HG02588 (cell line): ENCODE data around the gene TOP2A.

ENCODE experiments used
- ATAC-seq: cut with Tn5 transposase; IDR thresholded peaks from one replicate; pipeline ENCODE4 v1.9.1; 2021; ENCODE audit warnings: mild to moderate bottlenecking, moderate library complexity; ENCODE audit not compliant: unreplicated experiment

The TOP2A gene

DNA sequence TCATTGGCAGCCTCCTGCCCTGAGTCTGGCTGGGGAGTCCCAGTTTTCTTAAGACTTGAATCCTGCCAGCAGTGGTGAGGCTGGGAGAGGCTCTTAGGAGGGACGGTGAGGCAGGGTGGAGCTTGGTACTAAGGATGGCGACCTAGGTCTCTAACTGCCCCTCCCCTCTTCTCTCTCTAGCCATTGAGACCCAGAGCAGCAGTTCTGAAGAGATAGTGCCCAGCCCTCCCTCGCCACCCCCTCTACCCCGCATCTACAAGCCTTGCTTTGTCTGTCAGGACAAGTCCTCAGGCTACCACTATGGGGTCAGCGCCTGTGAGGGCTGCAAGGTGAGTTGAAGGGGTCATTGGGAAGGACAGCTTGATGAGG lies 69.6 kb downstream of the TOP2A start:
- ATAC-seq = no peak

DNA sequence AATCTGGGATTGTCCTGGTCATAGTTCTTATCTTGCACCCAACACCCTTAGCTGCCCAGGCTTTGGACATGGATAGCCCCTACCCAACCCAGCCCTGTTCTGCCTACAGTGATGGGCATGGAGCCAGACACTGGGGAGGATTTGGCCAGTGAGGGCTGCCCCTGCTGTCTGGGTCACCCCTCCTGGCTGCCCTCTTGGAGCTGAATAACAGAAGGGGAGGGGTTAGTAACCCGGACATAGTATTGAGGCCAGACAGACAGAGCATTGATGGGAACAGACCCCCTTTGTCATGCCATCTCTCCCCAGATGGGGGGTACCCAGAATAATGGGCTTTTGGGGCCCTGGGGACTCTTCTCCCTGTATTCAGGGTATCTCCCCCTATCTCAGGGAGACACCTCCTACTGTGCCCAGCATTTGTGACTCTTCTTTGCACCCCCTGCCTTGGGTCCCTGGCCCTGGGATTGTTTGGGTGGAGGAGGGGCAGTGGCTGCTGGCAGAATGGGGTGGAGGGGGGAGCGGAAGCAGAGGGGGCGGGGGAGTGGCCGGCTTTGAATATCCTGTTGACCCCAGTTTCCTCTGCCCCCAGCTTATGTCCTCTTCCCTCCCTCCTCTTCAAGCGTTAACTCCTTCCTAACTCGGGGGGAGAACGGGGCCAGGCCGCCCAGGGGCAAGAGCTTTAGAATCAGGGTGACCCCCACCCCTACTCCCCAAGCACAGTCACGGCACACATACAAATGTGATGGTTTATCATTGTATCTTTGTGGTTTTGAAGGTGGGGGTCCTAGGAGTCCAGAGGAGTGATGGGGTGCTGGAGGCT lies 70.2 kb downstream of the TOP2A start:
- no peak for ATAC-seq

DNA sequence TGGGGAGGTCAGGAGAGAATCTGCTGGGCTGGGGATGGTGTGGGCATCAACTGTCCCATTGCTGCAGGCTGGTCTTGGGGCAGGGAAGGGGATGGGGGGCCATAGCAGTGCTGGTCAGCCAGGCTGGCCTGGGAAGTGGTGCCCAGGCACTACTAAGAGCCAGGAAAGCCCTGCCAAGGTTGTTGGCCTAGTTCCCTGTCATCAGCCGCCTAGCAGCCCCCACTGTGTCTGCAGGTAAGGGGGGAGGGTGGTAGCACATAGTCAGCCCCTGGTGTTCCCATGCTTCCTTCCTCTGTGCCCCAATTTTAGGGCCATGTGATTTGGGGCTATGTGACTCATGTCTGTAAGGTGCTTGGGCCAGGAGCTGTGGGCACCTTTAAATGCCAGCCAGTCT lies 70.9 kb downstream of the TOP2A start:
- ATAC-seq = no peak

DNA sequence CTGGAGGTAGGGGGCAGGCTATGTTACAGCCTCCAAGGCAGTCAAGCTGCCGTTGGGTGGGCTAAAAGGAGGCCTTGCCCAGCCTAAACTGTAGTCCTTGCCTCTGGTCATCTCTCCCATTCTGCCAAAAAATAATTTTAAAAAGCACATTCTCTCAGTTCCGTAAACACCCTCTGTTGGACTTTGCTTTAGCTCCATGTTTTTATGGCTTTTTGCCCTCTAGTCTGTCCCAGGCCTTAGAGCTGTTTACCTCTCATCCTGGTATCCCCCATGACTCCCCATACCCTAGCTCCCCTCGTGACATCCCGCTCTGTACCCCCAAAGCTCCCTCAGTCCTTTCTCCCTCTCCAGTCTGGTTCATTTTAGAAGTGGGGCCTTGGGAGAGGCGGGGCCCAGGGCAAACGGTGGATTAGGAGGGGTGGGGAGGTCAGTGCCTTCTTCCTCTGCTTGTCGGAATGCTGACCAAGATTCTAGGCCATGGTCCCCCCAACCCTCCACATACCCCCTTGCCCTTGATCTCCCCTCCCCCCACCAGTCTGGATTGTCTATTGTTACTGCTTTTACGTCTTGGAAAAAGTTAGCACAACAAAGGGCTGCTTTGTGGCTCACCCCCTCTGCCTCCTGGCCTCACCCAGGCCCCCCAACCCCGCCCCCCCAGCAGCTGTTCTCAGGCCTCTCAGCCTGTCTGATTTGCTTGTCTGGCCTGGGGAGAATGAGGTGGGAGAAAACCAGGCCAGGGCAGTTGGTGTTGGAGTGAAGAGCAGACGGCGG lies 71.5 kb downstream of the TOP2A start:
- no peak for ATAC-seq

DNA sequence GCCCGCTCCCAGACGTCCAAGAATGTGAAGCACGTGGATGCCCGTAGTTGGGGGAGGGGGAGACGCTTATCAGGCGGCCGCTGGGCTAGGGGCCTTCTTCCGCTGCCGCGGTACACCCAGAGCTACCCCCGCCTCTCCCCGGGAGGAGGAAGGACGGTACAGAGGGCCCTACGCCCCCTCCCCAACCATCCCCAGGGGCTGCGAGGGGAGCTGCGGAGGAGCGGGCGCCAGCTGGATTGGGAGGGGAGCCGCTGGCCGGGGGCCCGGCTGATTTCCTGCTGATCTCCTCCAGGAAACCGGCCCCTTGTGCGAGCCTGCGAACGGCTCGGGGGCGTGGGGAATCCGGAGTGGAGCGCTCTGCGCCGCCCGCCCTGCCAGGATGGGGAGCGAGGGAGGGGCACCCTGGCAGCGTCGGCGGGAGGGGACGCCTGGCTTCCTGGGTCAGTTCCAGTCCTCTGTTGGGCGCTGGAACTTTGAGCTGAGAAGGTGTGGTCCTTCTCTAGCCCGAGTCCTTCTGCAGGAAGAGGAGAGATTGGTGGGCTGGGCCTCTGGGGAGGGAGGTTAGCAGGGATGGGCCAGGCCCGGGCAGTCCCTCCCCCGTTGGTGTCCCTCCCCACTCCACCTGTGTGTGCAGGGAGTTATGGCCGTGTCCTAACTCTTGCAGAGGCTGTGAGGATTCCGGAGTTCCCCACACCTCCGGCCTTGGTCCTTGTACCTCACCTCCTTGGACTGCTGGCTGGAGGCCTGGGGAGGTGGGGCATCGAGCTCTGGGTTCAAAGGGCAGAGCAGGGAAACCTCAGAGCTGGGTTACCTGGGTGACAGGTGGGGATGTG lies 72.3 kb downstream of the TOP2A start:
- no peak for ATAC-seq

DNA sequence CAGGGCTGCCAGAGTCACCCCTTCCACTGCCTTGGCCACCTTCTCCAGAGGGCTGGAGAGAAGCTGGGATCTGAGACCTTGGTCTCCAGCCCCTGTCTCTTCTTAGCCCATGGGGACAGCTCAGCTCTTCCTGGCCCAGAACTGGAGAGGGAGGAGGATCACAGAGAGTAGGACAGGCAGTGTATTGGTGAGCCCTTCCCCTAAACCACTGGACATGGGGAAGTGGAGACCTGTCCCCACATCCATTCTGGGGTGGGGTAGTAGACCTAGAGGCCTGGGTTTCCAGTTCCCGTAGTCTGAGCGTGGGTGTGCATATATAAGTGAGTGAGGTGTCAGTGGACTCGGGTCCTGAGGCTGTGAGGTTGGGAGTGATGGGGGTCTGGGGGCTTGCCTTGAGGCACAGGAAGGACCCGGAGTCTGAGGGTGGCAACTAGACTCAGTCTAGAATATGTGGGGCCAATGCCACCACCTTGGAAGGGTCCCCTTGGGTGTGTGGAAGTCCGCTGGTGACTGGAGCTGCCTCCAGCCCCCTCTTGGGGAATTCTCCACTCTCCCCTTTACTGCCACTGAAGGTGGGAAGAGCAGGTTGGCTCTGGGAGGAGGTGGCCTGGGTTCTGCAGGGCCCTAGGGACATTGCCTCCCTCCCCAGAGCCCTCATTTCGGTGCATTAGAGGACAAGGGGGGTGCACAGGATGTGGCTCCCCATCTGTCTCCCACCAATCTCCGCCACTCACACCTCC lies 73.1 kb downstream of the TOP2A start:
- ATAC-seq = no peak

DNA sequence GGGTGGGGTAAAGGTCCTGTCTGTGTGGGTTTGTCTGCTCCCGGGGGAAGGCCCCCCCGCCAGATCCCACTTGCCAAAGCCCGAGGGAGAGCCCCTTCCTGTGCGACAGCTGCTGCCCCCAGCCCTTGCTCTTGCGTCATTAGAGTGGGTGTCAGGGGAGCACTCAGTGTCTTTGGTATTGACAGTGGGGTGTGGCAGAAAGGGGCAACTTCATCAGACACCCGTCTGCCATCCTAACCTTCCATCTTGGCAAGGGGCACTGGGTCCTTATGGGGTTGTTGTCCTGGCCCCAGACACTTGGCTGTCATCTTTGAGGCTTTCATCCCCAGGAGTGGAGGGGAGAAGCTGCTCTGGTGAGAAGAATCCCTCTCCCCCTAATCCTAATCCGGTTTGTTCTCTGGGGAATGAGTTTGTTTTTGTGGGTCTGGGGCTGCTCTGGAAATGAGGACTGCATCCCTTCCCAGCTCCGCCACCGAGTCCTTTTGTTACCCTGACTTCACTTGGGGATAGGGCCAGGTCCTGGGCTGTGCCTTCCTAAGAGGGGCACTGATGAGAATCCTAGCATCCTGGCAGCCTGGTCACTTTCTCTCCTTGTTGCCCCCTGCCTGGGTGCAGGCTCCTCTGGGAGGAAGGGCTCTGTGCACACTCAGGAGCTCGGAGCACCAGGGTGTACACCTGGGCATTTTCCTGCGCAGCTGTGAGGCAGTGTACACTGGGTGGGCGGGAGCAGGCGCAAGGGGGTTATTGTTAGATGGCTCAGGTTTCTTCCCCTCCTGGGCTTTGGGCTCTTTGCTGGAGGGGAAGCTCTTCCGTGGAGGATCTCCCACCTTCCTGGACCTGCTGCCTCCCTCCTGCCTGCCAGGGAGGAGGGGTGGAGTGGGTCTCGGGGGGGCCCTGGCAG lies 74.2 kb downstream of the TOP2A start:
- no peak for ATAC-seq

DNA sequence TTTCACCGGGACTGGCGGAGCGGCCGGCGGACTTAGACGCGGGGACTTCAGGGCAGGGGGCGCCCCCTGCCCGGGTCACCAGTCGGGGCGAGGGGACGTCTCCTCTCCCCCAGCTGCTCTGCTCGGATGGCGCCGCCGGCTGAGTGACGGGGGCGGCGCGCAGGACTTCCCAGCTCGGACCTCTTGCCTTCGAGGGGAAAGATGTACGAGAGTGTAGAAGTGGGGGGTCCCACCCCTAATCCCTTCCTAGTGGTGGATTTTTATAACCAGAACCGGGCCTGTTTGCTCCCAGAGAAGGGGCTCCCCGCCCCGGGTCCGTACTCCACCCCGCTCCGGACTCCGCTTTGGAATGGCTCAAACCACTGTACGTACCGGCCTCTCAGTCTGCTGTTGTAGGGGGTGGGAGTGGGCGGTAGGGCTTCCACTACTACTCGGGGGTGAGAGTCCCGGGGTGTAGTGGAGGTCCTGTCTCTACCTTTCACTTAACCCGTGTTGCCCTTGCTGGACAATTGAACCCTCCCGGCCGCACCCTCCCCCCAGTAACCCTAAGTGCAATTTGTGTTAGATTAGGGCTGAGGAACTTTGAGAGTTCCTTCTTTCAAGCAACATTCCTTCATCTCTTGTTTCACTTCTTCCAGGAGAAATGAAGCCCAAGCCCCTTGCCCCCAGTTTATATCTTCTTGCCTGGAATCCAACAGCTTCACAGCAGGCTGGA lies 75.0 kb downstream of the TOP2A start:
- no peak for ATAC-seq

DNA sequence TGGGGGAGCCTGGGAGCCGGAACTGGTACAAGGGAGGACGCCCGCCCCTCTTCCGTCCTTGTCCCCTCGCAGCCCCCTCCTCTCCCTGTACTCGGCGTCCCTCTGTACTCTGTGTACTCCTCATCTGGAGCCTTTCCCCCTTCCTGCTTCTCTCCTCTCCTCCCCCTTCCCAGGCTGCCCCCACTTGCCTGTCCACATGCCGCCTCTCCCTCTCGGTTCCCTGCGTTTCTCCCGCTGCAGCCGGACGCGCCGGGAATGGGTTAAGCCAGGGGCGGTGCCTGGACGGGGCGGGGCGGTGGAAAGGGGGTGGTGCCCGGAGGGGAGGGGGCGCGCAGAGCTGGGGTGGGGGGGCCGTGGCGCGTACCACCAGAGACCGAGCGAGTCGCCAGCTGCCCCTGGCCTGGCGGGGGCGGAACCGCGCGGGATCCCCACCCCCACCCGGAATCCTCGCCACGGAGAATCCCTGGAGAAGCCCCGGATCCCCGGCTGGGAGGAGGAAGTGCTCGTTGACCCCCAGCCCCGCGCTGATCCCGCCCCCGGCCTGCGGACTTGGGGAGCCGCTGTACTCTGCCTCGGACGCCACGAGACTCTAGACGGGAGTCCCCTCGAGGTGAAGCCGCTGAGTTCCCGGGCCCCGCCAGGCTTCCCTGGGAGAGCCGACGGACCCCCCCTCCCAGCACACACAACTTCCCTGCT lies 75.7 kb downstream of the TOP2A start:
- ATAC-seq = no peak

DNA sequence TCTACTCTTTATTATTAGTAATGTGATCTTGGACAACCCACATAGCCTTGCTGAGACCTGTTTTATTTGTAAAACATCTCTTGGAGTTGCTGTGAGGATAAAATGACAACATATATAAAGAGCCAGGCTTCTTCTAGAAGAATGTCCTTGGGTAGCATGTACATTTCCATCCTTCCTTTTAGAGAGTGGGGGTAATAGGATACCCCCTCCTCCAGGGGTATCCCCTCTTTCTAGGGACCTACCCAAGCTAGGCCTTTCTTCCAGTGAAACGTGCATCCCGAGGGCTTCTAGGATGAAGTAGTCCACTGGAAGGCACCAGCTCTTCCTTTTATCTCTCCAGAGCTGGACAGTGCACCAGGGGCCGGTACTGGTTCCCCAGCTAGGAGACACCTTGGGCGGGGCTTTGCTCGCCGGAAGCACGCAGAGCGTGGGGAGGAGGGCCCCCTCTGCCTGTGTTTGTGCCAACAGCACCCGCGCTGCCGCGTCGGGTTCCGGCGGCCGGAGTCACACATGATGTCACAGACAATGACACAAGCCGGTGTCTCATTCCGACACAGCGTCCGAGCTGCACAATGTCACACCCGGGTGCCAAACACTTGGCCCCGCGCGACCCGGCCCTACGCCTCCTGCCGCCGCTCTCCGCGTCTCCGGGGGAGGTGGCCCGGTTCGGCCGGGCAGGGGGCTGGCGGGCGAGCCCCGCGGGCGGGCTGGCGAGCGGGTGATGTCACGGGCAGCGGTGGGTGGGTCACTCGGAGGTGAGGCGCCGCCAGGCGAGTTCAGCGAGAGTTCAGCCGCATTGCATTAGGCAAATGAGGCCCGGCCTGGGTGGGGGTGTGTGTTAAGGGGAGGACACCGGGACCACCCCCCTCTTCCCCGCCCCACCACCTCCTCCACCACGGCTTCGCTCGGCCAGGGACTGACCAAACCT lies 76.6 kb downstream of the TOP2A start:
- ATAC-seq = peak; percentile 73

DNA sequence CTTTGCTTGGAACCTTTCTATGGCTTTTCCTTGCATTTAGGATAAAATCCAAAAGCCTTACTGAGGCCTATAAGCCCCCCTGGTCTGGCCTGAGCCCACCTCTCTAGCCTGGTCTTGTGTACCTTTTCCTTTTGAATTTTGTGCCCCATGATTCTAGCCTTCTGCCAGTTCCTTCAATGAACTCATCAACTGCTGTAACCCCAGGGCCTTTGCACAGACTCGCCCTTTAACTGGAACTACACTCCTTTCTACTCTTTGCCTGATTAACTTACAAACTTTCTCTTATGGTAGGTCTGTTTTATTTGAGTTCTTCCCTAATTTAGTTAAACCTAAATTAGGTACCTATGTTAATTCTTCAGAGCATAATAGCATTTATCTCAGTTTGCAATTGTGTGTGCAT lies 77.4 kb downstream of the TOP2A start:
- no peak for ATAC-seq

DNA sequence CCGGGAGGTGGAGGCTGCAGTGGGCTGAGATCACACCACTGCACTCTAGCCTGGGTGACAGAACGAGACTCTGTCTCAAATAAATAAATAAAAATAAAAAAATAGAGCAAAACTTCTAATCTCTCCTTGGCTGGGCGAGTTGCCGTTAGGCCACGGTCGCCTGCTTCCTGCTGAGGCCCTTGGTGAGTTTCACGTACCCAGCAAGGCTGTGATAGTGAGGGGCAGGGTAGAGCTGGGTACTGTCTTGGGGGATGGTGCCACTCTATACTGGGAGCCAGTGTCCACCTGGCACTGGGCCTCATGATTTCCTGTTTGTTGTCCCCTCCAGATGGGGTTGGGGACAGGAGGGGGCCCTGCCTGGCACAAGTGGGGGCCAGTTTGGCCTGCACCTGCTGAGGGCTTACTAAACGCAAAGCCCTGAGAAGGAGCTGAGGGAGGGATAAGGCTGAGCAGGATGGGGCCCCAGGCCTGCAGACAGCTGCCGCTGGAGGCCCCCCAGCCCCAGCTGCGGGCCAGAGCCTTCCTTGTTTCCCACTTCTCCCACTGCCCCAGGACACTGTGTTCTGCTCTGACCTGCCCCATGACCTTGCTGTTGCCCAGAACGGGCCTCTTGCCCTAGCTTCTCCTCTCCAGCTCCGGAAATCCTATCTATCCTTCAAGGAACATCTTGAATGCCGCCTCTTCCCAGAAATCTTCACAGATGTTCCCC lies 78.6 kb downstream of the TOP2A start:
- no peak for ATAC-seq
